Stimulated activated CD4-positive, alpha-beta T cell treated with anti-CD3 and anti-CD28 coated beads, Interleukin-4, amount 100 ng/mL, for 24 hours (primary cell): Measurements from ENCODE around the gene JAKMIP1.

Experiments
- DNase-seq: peaks from one replicate; pipeline ENCODE4 v3.0.0-alpha.2; 2020

The JAKMIP1 gene

DNA sequence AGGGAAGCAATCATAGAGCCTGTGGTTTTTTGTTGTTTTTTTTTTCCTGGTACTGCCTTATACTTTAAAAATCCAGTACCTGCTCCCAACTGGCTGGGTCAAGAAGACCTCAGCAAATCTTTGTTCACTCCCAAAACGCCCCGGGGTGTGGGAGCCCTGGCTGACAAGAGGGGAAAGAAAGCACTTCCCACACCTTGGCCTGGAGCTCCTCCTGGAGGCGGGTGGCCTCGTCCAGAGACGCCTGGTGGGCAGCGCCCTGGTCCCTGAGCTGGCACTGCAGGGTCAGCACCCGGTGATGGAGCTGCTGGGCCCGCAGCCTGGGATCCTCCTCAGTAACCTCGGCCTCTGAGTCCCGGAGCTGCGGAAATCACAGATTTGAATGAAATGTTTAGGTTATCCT is 220.4 kb downstream of the JAKMIP1 start:
- no peak for DNase-seq

- no peak for DNase-seq
Observed at GRCh38 chr4:5976921-5977320, 223.4 kb downstream of the JAKMIP1 start.

DNA sequence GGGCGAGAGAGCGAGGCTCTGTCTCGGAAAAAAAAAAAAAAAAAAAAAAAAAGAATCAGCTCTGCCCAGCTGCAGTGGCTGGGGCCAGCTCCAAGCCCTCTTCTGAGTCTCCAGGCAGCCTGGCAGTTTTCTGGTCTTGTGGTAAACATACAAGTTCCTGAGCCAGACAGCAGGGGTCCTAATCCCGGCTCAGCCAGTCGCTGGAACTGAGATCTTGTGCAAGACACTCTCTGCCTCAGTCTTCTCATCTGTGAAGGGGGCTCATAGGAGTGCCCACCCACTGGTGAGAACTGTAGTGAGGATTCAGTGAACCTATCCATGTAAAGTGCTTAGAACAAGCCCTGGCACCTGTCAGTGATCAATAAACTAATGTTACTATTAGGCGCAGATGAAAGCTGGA is 223.9 kb downstream of the JAKMIP1 start:
- no peak for DNase-seq
